ENCODE data around the gene DCK.

- TF ChIP-seq CTBP1 (IDR thresholded peaks at IDR 0.05; ENCODE audit: borderline replicate concordance) (no peak), FOXK2 (IDR thresholded peaks at IDR 0.05) (no peak), ELF4 (IDR thresholded peaks at IDR 0.05) (no peak), SP1 (IDR thresholded peaks at IDR 0.05) (no peak), FOXM1 (IDR thresholded peaks at IDR 0.05; ENCODE audit: borderline replicate concordance) (no peak), BHLHE40 (IDR thresholded peaks at IDR 0.05; ENCODE audit: borderline replicate concordance) (no peak), ZNF384 (IDR thresholded peaks at IDR 0.05) (no peak)
Measured at GRCh38 chr4:71026086-71026485, 32.6 kb downstream of the DCK start.

Measured in HEK293T (cell line).